Activated CD8-positive, alpha-beta memory T cell treated with anti-CD3 and anti-CD28 coated beads, Interleukin-2, amount 50 U/mL, for 24 hours (primary cell): ENCODE data around the gene PCP4L1.
A peak's percentile ranks its signal among the peaks of the same experiment; 100 is the strongest.
"Not testable (repeated sequence)": the region's sequence is repeated elsewhere in the genome, so short reads cannot be mapped to it uniquely, and the experiment has no call there.

ENCODE experiments used
- DNase-seq: peaks from one replicate; pipeline ENCODE4 v3.0.0-alpha.2; 2020; ENCODE audit errors: extremely low read depth

The PCP4L1 gene

GRCh38 chr1:161314201-161314981, 55.8 kb downstream of the PCP4L1 start, which contains the start of gene SDHC:
Gene SDHC, plus strand, starts transcription at chr1:161314381. Its CDS starts 25 bp downstream, at chr1:161314406.
- DNase-seq, result peak; percentile 63

- not testable (repeated sequence) for DNase-seq
Observed at GRCh38 chr1:161315841-161316674, 57.5 kb downstream of the PCP4L1 start.

- DNase-seq, result no peak
Observed at GRCh38 chr1:161324020-161324419, 65.5 kb downstream of the PCP4L1 start.

GRCh38 chr1:161330346-161330745, 71.8 kb downstream of the PCP4L1 start:
- no peak for DNase-seq

- DNase-seq, result no peak
Observed at GRCh38 chr1:161333166-161333565, 74.6 kb downstream of the PCP4L1 start.
